HG02759 (cell line): ENCODE results near the gene SPTSSB.
A peak's percentile ranks its signal among the peaks of the same experiment; 100 is the strongest.

Experiments used
- ATAC-seq: cut with Tn5 transposase; IDR thresholded peaks from one replicate; pipeline ENCODE4 v1.9.1; 2021; ENCODE audit warnings: mild to moderate bottlenecking, moderate library complexity; ENCODE audit not compliant: unreplicated experiment

The SPTSSB gene, protein sequence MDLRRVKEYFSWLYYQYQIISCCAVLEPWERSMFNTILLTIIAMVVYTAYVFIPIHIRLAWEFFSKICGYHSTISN

DNA sequence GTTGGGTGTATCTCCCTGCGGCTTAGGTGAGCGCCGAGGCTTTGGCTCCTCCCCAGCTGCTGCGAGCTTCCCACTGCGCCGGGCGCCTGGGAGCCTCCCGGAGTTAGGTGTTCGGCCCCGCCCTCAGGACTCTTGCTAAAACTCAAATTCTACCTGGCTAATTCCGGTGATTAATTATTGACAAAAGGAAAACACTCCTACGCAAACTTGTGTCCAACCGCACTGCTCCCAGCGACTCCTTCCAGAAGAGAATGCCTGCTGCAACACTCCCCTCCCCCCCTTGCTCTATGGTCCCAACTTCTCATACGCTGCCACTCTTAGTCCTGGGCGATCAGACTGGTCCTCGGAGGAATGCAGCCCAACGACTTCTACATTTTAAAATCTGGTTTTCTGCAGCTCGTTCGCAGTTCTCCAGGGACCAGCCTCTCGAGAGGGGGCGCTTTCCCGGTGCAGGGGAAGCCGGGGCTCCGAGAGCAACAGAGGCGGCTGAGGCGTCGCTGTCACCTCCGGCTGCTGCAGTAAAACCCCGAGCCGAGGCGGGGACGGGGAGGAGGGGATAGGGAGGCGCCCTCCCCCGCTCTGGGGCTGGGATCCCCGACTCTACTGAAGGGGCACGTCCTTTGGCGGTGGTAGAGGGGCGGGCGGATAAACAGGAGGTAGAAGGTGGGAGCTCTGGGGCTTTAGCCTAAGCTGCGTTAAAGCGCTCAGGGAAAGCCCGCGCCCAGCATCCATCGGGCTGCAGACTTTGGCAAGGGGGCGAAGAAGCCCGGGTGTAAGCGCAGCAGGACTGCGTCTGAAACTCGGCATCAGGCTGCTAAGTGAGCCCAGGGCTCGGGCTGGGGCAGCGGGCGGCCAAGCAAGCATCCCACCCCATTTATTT lies at the start of gene SPTSSB:
TSS of gene SPTSSB (minus strand) at position 77 of the 880 bp plus-strand sequence. CDS start 25,194 bp downstream, outside the sequence.
- ATAC-seq, result peak; percentile 67

- ATAC-seq, result no peak
Observed at GRCh38 chr3:161420746-161421145, 49.4 kb upstream of the SPTSSB start.

GRCh38 chr3:161419555-161420333 lies 48.4 kb upstream of the SPTSSB start:
- ATAC-seq, result no peak

GRCh38 chr3:161415506-161416231 lies 44.4 kb upstream of the SPTSSB start:
- ATAC-seq, result no peak

DNA sequence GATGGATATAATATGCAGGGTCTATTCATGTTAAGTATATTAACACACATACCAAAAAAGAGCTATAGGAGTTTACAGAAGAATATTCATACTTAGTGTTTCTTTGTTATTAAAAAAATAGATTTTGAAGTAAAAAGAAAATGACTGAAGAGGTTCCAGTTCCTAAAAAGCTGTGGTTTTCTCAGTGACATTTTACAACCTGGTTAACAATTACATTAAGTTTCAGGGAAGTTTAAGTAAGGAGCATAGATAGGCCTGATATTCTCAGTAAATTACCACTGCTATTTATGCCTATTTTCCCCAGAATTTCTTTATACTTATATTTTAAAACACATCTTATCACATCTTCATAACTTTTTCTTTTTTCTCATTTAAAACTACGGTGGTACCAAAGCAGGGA lies 43.6 kb upstream of the SPTSSB start:
- no peak for ATAC-seq

DNA sequence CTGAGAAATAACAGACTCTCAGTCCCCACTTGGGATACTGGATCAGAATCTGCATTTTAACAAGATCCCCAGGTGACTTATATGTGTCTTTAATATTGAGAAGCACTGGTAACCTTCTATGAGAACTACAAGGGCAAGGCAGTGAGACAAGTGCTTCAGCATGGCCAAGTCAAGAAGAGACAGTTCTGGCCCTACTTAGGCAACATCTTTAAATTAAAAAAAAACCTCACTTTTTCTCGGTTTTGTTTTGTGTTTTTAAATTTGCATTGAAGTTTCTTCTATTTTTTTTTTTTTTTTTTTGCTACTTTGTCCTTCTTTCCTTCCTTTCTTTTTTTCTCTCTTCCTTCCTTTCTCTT lies 42.5 kb upstream of the SPTSSB start:
- peak; percentile 49 for ATAC-seq

DNA sequence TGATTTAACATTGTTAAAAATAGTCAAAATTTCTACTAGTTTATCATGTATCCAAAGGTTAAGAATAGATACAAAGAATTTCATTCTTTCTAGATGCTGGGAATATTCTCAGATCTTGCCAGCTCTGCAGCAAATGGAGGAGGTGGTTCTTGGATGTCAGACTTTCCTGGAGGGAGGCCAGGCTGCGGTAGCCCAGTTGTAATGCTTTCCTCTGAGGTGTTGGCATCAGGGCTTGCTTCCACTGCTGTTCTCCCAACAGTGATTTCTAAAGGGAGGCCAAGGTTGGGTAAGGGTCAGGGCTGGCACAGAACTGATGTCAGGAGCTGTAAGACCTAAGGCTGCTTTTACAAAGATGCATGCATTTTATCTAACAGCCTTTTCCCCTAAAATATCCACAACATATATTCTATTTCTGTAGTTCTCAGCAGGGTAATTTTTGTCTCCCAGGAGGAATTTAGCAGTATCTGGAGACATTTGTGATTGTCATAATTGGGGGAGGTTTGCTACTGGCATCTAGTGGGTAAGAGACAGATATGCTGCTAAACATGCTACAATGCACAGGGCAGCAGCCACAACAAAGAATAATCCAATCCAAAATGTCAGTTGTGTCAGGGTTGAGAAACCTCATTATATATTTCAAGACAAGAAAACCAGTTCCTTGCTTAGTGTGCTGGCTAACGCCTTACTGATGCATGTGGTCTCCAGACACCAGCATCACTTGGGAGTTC lies 42.0 kb upstream of the SPTSSB start:
- peak; percentile 37 for ATAC-seq

DNA sequence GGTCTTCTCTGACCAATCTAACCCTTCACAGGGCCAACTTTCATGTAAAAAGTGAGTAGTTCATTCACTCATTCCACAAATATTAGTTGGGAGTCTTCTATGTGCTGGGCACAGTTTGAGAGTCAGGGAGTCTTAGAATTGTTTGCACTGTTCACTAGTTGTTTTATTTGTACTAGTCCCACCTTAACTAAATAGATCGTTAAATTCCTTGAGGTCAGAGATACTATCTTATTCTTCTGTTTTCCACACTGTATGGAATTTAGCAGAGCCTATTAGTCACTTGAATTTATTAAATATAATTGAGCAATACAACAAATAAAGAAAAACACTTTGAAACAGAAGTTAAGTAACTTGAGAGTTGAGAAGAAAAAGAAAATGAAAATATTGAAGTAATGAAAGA lies 40.8 kb upstream of the SPTSSB start:
- no peak for ATAC-seq

- no peak for ATAC-seq
Observed at GRCh38 chr3:161409858-161410257, 38.5 kb upstream of the SPTSSB start.

- peak; percentile 49 for ATAC-seq
Observed at GRCh38 chr3:161409069-161409468, 37.8 kb upstream of the SPTSSB start.

- ATAC-seq, result no peak
Observed at GRCh38 chr3:161406594-161407555, 35.6 kb upstream of the SPTSSB start.

DNA sequence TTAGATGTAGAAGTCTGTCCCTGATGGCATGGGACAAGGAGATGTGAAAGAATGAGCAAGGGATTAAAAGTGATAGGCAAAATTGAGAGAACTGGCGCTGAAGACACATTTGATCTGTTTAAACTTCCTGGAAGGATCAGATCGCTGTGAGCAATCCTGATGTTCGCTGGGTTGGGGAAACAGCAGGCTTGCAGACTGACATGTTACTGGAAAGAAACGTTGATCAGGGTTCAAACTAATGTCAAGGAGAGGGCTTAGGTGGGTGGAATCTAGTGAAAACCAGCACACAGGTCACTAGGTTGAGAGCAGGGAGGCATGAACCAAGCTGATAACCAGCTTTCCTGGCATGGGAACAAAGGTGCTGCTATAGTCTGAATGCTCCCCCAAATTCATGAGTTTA lies 34.5 kb upstream of the SPTSSB start:
- ATAC-seq, result no peak

GRCh38 chr3:161405087-161405486 lies 33.8 kb upstream of the SPTSSB start:
- ATAC-seq, result no peak

GRCh38 chr3:161403251-161403650 lies 31.9 kb upstream of the SPTSSB start:
- ATAC-seq, result no peak

DNA sequence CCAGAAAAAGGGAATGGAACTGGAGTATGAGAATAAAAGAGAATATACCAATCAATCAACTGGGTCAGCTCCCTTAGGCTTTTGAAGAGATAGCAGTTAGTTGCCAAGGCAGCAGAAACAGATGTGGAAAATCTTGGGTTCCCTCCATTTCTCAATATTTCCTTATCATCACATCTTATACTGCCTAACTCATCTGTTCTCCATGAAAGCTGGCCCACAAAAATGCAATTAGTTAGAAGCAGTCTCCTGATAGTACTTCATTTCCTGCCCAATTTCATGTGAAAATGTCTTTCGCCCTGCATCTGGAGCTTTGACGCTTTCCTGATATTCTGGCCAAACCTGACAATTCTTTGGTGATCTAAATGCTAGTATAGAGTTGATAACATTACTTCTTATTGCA lies 30.1 kb upstream of the SPTSSB start:
- no peak for ATAC-seq

GRCh38 chr3:161400650-161401049 lies 29.3 kb upstream of the SPTSSB start:
- ATAC-seq, result no peak

DNA sequence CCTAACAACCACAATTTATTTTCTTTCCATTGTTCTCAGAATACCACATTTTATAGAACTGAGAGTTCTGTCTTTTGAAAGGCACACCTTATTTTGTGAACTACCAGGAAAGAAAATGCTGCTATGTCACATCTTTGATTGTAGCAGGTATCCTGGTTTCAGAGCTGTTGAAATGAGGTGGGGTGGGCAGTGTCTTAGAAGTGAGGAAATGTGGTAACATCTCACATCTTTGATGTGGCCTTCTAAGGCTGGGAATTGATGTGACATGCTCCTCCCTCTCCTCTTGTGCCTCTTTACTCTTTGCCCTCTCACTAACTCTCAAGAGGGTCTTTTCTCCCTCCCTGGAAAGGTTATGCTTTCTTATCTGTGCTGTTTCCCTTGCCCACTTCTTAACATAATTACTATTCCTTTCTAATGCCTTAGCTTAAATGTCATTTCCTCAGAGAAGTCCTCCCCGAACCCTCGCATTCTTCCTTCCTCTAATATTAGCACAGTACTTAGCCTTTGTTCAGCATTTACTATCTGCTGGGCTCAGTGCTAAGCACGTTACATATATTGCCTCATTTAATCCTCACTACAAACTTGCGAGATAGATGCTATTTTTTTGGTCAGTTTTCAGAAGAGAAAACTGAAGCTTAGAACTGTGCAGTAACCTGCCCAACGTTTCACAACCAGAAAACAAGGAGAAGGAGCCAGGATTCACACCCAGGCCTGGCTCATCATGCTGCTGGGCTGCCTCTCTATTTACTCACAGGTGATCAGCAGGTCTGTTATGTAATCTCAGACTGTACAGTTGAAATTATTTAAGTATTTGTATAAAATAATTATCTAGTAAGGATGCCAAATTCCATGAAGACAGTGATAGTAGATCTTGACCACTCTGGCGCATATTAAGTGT lies 24.0 kb upstream of the SPTSSB start:
- no peak for ATAC-seq

- ATAC-seq, result peak; percentile 54
Observed at GRCh38 chr3:161393803-161394202, 22.5 kb upstream of the SPTSSB start.
